Brain microvascular endothelial cell (primary cell): ENCODE measurements around the gene ZNF577.

Experiments
- DNase-seq: peaks from one replicate; pipeline ENCODE4 v3.0.0-alpha.2; 2020
- H3K27ac ChIP-seq: fragments of 250-450 bp; sonication (Bioruptor Pico); 2 replicates; pipeline ENCODE4 v1.5.1; 2020; ENCODE audit warnings: mild to moderate bottlenecking, moderate library complexity
- H3K27me3 ChIP-seq: fragments of 250-450 bp; sonication (Bioruptor Pico); replicated peaks from 2 replicates; pipeline ENCODE4 v1.5.1; 2020; ENCODE audit warnings: mild to moderate bottlenecking
- H3K36me3 ChIP-seq: fragments of 250-450 bp; sonication (Bioruptor Pico); replicated peaks from 2 replicates; pipeline ENCODE4 v1.5.1; 2020; ENCODE audit warnings: mild to moderate bottlenecking
- H3K4me3 ChIP-seq: 2 replicates; pipeline ENCODE4 v1.5.1; 2011; ENCODE audit warnings: low read depth, mild to moderate bottlenecking, control low read depth, low read length, moderate library complexity
- in situ Hi-C: cut with HindIII; loops from 2 replicates; pipeline ENCODE4 v1.10.0; 2017; ENCODE audit warnings: low sequenced_read_pairs, low pct_ligation_motif_present
- TF ChIP-seq, protein P1 (sequence below): IDR thresholded peaks from 2 replicates; pipeline ENCODE4 v1.5.1; 2011; ENCODE audit warnings: low read depth, mild to moderate bottlenecking, moderate library complexity, low read length, control low read depth, inconsistent platforms; ENCODE audit errors: missing control alignments

Gene ZNF577

DNA sequence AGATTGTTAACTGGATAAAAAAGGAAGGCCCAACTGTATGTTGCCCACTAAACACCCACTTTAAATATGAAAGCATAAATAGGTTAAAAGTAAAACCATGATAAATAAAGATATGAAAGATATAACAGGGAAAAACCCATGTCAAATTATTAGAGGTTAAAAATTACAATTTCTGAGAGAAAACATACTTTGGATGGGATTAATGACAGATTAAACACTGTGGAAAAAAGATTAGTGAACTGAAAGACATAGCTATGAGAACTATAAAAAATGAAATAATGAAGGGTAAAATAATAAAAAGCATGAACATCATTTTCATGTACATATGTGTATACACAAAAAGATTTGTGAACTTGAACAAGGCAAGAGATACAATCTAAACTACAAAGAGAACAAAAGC, 2.2 kb upstream of the ZNF577 start:
- in situ Hi-C loops, result no loop called here
- no peak overlapping the region for H3K27ac ChIP-seq
- TF ChIP-seq, protein P1, sequence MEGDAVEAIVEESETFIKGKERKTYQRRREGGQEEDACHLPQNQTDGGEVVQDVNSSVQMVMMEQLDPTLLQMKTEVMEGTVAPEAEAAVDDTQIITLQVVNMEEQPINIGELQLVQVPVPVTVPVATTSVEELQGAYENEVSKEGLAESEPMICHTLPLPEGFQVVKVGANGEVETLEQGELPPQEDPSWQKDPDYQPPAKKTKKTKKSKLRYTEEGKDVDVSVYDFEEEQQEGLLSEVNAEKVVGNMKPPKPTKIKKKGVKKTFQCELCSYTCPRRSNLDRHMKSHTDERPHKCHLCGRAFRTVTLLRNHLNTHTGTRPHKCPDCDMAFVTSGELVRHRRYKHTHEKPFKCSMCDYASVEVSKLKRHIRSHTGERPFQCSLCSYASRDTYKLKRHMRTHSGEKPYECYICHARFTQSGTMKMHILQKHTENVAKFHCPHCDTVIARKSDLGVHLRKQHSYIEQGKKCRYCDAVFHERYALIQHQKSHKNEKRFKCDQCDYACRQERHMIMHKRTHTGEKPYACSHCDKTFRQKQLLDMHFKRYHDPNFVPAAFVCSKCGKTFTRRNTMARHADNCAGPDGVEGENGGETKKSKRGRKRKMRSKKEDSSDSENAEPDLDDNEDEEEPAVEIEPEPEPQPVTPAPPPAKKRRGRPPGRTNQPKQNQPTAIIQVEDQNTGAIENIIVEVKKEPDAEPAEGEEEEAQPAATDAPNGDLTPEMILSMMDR, result no peak
- no peak for DNase-seq
- H3K36me3 ChIP-seq, result peaks cover 42% of the 10 kb centered on the region
- H3K4me3 ChIP-seq, result no peak overlapping the region
- H3K27me3 ChIP-seq, result no peaks in the 10 kb centered on the region

DNA sequence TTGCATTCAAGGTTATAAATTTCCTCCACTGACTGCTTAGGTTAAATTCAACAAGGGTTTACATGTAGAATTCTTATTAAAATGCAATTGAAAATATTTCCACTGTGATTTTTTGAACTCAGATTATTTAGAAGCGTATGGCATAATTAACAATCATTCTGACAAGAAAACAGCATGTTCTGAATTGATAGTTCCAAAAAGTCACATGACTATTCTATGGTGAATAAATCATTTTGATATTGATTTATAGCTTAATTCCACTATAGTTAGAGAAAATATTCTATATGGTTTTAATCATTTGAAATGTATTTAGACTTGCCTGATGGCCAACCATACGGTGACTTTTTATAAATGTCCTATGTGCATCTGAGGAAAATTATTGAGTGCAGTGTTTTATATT, 3.0 kb downstream of the ZNF577 start:
- Histone ChIP-seq H3K27ac (no peak overlapping the region), H3K27me3 (no peaks in the 10 kb centered on the region), H3K36me3 (peaks cover 4% of the 10 kb centered on the region), H3K4me3 (no peak overlapping the region)
- no peak for DNase-seq
- in situ Hi-C loops, result no loop called here
- TF ChIP-seq, protein P1, result no peak

DNA sequence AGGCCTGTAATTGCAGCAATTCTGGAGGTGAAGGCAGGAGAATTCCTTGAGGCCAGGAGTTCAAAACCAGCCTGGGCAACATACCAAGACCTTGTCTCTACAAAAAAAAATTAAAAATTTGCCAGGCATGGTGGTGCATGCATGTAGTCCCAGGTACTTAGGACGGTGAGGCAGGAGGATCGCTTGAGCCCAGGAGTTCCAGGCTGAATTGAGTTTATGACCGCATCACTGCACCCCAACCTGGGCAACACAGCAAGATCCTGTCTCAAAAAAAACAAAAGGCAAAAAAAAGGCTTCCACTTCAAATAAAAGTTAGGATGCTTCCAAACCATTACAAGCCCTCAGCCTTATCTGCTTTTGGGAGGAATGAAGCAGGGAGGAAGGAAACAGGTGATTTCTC, 5.2 kb downstream of the ZNF577 start:
- in situ Hi-C loops, result no loop called here
- no peaks in the 10 kb centered on the region for H3K27me3 ChIP-seq
- H3K4me3 ChIP-seq, result no peak overlapping the region
- no peaks in the 10 kb centered on the region for H3K36me3 ChIP-seq
- H3K27ac ChIP-seq, result no peak overlapping the region
- TF ChIP-seq, protein P1, result no peak
- DNase-seq, result no peak

DNA sequence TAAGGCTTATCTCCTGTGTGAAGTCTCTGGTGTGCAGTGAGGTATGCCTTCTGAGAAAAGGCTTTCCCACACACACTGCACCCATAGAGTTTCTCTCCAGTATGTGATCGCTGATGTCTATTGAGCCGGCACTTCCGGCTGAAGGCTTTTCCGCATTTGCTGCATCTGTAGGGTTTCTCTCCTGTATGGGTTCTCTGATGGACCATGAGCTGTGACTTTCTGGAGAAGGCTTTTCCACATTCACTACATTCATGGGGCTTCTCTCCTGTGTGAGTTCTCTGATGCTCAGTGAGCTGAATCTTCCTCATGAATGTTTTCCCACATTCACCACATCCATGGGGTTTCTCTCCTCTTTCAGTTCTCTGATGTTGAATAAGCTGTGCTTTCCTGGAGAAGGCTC, 14.7 kb downstream of the ZNF577 start:
- Histone ChIP-seq H3K4me3 (no peak overlapping the region), H3K27ac (no peak overlapping the region), H3K36me3 (peaks cover 16% of the 10 kb centered on the region), H3K27me3 (no peaks in the 10 kb centered on the region)
- DNase-seq, result no peak
- in situ Hi-C loops, result no loop called here
- TF ChIP-seq, protein P1, result no peak

DNA sequence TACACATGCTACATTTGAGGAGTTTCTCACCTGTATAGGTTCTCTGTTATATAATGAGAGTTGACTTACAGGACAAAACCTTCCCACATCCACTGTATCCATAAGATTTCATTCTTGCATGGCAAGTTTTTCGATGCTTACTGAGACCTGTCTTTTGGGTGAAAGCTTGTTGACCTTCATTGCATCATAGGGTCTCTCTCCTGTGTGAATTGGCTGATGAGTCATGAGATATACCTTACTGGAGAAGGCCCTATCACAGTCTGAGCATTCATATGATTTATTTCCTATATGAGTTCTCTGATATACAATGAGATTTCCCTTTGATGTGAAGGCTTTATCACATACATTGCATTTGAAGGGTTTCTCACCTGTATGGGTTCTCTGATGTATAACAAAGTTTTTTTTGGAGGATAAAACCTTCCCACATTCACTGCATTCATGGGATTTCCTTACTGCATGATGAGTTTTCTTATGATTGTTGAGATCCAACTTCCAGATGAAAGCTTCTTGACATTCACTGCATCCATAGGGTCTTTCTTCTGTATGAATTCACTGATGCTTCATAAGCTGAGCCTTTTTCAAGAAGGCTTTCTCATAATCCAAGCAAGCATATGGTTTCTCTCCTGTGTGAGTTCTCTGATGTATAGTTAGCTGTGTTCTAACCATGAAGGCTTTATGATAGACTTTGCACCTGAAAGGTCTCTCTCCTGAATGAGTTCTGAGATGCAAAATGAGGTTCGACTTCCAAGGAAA, 25.7 kb downstream of the ZNF577 start:
- TF ChIP-seq, protein P1, result no peak
- H3K36me3 ChIP-seq, result no peaks in the 10 kb centered on the region
- H3K4me3 ChIP-seq, result no peak overlapping the region
- no peak overlapping the region for H3K27ac ChIP-seq
- H3K27me3 ChIP-seq, result no peaks in the 10 kb centered on the region
- in situ Hi-C loops, result no loop called here
- DNase-seq, result no peak

DNA sequence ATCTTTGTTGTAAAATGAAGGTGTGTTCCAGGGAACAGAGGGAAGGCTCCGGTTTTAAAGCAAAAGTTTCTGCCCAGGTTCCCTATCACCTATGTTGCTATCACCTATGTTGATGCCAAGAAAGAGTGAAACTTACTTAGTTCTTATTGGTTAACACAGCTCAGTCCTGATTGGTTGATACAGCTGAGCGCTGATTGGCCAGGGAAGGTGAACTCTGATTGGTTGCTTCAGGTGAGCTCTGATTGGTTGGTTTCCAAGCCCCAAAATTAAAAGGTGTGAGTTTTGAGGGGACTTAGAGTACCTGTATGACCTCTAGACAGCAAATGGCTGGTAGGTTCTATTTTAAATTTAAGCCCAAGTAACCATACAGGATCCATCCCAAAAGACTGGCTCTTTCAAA, 50.6 kb downstream of the ZNF577 start:
- no peaks in the 10 kb centered on the region for H3K36me3 ChIP-seq
- in situ Hi-C loops, result no loop called here
- no peak for DNase-seq

More for the DNA sequence above, 50.6 kb downstream of the ZNF577 start:
- H3K27ac ChIP-seq, result no peak overlapping the region
- no peaks in the 10 kb centered on the region for H3K27me3 ChIP-seq
- H3K4me3 ChIP-seq, result no peak overlapping the region
- TF ChIP-seq, protein P1, result no peak
